GM12872 (cell line): ENCODE data around the gene SLC4A2.

Experiments
- TF ChIP-seq, protein P1 (sequence below): IDR thresholded peaks from 3 replicates; pipeline ENCODE4 v1.5.1; 2011; ENCODE audit warnings: low read depth, mild to moderate bottlenecking, low read length, moderate library complexity; ENCODE audit not compliant: insufficient read depth

The SLC4A2 gene

GRCh38 chr7:151119055-151119415, 59.6 kb downstream of the SLC4A2 start:
- TF ChIP-seq, protein P1, sequence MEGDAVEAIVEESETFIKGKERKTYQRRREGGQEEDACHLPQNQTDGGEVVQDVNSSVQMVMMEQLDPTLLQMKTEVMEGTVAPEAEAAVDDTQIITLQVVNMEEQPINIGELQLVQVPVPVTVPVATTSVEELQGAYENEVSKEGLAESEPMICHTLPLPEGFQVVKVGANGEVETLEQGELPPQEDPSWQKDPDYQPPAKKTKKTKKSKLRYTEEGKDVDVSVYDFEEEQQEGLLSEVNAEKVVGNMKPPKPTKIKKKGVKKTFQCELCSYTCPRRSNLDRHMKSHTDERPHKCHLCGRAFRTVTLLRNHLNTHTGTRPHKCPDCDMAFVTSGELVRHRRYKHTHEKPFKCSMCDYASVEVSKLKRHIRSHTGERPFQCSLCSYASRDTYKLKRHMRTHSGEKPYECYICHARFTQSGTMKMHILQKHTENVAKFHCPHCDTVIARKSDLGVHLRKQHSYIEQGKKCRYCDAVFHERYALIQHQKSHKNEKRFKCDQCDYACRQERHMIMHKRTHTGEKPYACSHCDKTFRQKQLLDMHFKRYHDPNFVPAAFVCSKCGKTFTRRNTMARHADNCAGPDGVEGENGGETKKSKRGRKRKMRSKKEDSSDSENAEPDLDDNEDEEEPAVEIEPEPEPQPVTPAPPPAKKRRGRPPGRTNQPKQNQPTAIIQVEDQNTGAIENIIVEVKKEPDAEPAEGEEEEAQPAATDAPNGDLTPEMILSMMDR, result no peak

DNA sequence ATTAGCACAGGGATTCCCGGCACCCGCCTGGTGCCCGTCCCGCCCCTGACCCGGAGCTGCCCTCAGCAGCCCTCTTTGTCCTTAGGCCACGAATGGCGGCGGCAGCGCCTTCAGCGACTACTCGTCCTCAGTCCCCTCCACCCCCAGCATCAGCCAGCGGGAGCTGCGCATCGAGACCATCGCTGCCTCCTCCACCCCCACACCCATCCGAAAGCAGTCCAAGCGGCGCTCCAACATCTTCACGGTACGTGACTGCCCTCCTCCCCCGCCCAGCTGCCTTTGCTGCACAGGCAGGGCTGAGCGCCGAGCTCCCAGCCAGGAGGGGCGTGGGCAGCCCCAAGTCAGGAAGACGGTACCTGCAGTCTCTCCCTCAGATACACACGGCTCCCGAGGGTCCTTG, 60.5 kb downstream of the SLC4A2 start:
- TF ChIP-seq, protein P1, result no peak

DNA sequence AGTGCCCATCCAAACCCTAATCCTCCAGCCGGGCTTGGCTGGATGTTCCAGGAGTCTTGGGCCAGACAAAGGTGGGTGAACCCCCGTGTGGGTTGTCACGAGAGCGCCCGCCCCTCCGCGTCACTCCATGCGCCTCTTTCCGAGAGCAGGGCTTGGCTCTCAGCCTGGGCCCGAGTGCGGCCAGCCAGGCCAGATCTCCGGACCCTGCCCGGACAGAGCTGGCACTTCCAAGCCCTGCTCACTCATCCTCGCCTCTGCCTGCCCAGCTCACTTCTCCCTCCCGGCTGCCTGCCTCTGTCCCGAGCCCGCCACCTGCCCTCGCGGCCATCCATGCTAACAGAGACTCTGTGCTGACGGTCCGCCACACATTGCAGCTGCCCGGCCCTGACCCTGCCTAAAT, 61.5 kb downstream of the SLC4A2 start:
- TF ChIP-seq, protein P1, result no peak

- TF ChIP-seq, protein P1, result no peak
Measured at GRCh38 chr7:151121380-151122170, 62.2 kb downstream of the SLC4A2 start.

- TF ChIP-seq, protein P1, result no peak
Measured at GRCh38 chr7:151122276-151122675, 62.9 kb downstream of the SLC4A2 start.

- TF ChIP-seq, protein P1, result no peak
Measured at GRCh38 chr7:151122796-151123157, 63.4 kb downstream of the SLC4A2 start.

DNA sequence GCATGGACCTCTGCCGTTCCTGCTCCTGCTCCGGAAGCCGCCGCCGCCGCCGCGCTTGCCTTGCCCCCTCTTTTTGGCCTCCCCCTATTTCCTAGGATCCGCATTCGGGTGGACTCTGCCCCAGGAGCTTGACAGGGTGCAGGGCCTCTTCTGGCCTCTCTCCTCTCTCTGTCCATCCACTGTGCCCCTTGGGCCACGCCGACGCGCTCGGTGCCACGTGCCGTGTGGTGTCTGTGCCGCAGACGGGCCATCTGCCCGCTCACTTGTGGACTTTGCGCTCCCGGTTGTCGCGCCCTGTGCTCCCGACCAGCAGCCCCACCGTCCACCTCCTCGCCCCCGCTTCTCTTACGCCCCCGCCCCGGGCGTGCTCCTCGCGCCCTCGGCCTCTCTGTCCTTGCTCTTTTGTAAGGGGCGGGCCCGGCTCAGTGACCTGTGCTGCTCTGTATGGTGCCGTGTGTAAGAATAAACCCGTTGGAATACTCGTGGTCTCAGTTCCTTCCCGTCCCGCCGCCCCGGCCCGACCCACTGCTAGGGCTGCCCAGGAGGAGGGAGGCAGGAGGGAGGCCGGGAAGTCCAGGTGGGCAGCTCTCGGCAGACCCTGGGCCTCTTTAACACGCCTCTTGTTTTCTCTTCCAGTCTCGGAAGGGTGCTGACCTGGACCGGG, 63.9 kb downstream of the SLC4A2 start:
- TF ChIP-seq, protein P1, result no peak
